K562 (cell line): ENCODE data around the gene CRLF2. TPM values are rescaled to one million over a fixed set of nuclear protein-coding genes. Genes with fewer than 3 reads are reported as not detected.

Experiments
- ATAC-seq: fragments of 200-7000 bp; cut with Tn5 transposase; 3 replicates; pipeline ENCODE4 v1.9.1; 2020; ENCODE audit warnings: moderate library complexity
- BruUV-seq: library from RNA; stranded (reverse); fragments of 400-500 nt; replicated peaks from 2 replicates; lab custom pipeline; 2021; lab: Mats Ljungman, UMichigan
- CTCF ChIA-PET: fragments of 300-600 bp; formaldehyde crosslinking; extraction: SDS; loops from one replicate; lab custom pipeline; 2021; ENCODE audit warnings: low intra/inter-chr PET ratio; lab: Yijun Ruan, JAX
- POLR2A ChIA-PET: fragments of 300-600, 350-650 bp; sonication (Branson Sonifier 250); formaldehyde crosslinking; extraction: SDS; loops from one replicate; lab custom pipeline; 2021; ENCODE audit warnings: antibody characterized with exemption, inconsistent platforms; lab: Yijun Ruan, JAX
- DNase-seq, 4 experiments: peaks; one replicate each; pipeline versions ENCODE4 v3.0.0 to v3.0.0-alpha.2; 2011 to 2018; ENCODE audit warnings: low spot score in 3 of 4, mixed read lengths in 3 of 4; ENCODE audit errors: extremely low read depth in 1 of 4
- FAIRE-seq: peaks from 2 replicates; lab custom pipeline; 2011; peaks lifted over from hg19 to GRCh38; lab: Jason Lieb, UNC
- H2AFZ ChIP-seq: 2 replicates; pipeline ENCODE4 v1.6.0; 2011; ENCODE audit warnings: low read depth, low read length, control low read depth, inconsistent platforms
- H3K27ac ChIP-seq: fragments of 200-600 bp; 3 replicates; pipeline ENCODE4 v1.8.0; 2011; ENCODE audit warnings: low read depth, mild to moderate bottlenecking, control low read depth, inconsistent platforms, low read length, moderate library complexity, mixed read lengths; ENCODE audit errors: extremely low read depth
- H3K27me3 ChIP-seq, 2 experiments: fragments of 300-600 bp in 1 of 2; 2 replicates in 1 of 2; 3 replicates in 1 of 2; pipeline versions ENCODE4 v1.6.0 to v1.8.0; 2011; ENCODE audit warnings: inconsistent platforms in 2 of 2, low read length in 2 of 2, mild to moderate bottlenecking in 1 of 2, mixed read lengths in 1 of 2, moderate library complexity in 1 of 2; ENCODE audit not compliant: control insufficient read depth in 2 of 2, insufficient read depth in 2 of 2
- H3K36me3 ChIP-seq: fragments of 300-600 bp; 3 replicates; pipeline ENCODE4 v1.8.0; 2011; ENCODE audit warnings: mild to moderate bottlenecking, low read length, inconsistent platforms; ENCODE audit not compliant: control insufficient read depth, insufficient read depth
- H3K4me1 ChIP-seq, 2 experiments: fragments of 200-600 bp in 1 of 2; replicated peaks in 1 of 2; 2 replicates in 1 of 2; 3 replicates in 1 of 2; pipeline versions ENCODE4 v1.5.1 to v1.8.0; 2011; ENCODE audit warnings: inconsistent platforms in 2 of 2, low read length in 2 of 2, mild to moderate bottlenecking in 1 of 2, mixed read lengths in 1 of 2, moderate library complexity in 1 of 2; ENCODE audit not compliant: control insufficient read depth in 2 of 2, insufficient read depth in 2 of 2
- H3K4me2 ChIP-seq: 2 replicates; pipeline ENCODE4 v1.6.1; 2011; ENCODE audit warnings: low read length, control low read depth, inconsistent platforms, mixed read lengths; ENCODE audit not compliant: insufficient read depth
- H3K4me3 ChIP-seq: fragments of 200-600 bp; sonication (generic), shearing (Covaris generic); 2 replicates; pipeline ENCODE4 v1.5.1; 2016; ENCODE audit warnings: control low read depth, inconsistent platforms
- H3K79me2 ChIP-seq: fragments of 200-600 bp; 3 replicates; pipeline ENCODE4 v1.8.0; 2011; ENCODE audit warnings: low read length, inconsistent platforms; ENCODE audit not compliant: control insufficient read depth, insufficient read depth
- H3K9ac ChIP-seq, 2 experiments: 2 replicates each; pipeline versions ENCODE4 v1.6.0 to v1.6.1; 2011; ENCODE audit warnings: low read depth in 2 of 2, low read length in 2 of 2, control low read depth in 1 of 2, inconsistent platforms in 1 of 2, mild to moderate bottlenecking in 1 of 2, mixed read lengths in 1 of 2; ENCODE audit not compliant: insufficient read depth in 1 of 2
- H3K9me1 ChIP-seq: one replicate; pipeline ENCODE4 v1.6.0; 2011; ENCODE audit warnings: inconsistent platforms, mild to moderate bottlenecking, low read length, moderate library complexity; ENCODE audit not compliant: control insufficient read depth, insufficient read depth
- H3K9me3 ChIP-seq: replicated peaks from 2 replicates; pipeline ENCODE4 v1.5.1; 2011; ENCODE audit warnings: low read depth, low read length, inconsistent platforms; ENCODE audit not compliant: control insufficient read depth, insufficient read depth
- H4K20me1 ChIP-seq: replicated peaks from 2 replicates; pipeline ENCODE4 v1.6.1; 2011; ENCODE audit warnings: low read length, inconsistent platforms, mixed read lengths; ENCODE audit not compliant: control insufficient read depth, insufficient read depth
- BMI1 ChIP-seq: fragments of 150-350 bp; IDR thresholded peaks from 2 replicates; pipeline ENCODE4 v1.6.1; 2014; ENCODE audit warnings: low read length
- MEF2D ChIP-seq: conservative IDR thresholded peaks from 2 replicates; pipeline ENCODE4 v1.6.1; 2016; ENCODE audit warnings: low read depth, missing genetic modification characterization, missing compliant biosample characterization
- SMARCB1 ChIP-seq: IDR thresholded peaks from 2 replicates; pipeline ENCODE4 v1.6.1; 2011; ENCODE audit warnings: improper control_type of control experiment, low read depth; ENCODE audit not compliant: insufficient read length
- STAT5B ChIP-seq: fragments of 250-450 bp; sonication (Bioruptor Pico); IDR thresholded peaks from 2 replicates; pipeline ENCODE4 v1.8.0; 2021; ENCODE audit warnings: mild to moderate bottlenecking, inconsistent platforms
- TARDBP ChIP-seq: fragments of 450-650 bp; IDR thresholded peaks from 2 replicates; pipeline ENCODE4 v1.6.1; 2016
- TSHZ1 ChIP-seq: fragments of 250-450 bp; sonication (Bioruptor Pico); IDR thresholded peaks from 2 replicates; pipeline ENCODE4 v1.4.0; 2020; ENCODE audit warnings: mild to moderate bottlenecking, moderate library complexity
- ZNF143 ChIP-seq: sonication (generic); formaldehyde crosslinking; IDR thresholded peaks from 2 replicates; pipeline ENCODE4 v1.9.0; 2022; ENCODE audit warnings: mild to moderate bottlenecking, missing genetic modification reagents
- WGBS: fragments of 100-300 bp; shearing (Covaris generic); methylation state at CpG from one replicate; pipeline ENCODE4 v1.1.6; 2016; ENCODE audit warnings: low coverage, mixed read lengths; ENCODE audit not compliant: insufficient coverage; ENCODE audit errors: missing lambda C conversion rate; 5-methylcytosine and 5-hydroxymethylcytosine counted together
- in situ Hi-C: fragments of 300-500 bp; cut with MboI; formaldehyde crosslinking; loops from 4 replicates; pipeline ENCODE4 v1.15.0; 2018; ENCODE audit warnings: inconsistent platforms, mixed read lengths
- intact Hi-C: fragments of 100-400 bp; cut with micrococcal nuclease; formaldehyde crosslinking; loops from 2 replicates; pipeline ENCODE4 v1.14.2; 2022
- polyA plus RNA-seq, 8 experiments: library from polyadenylated mRNA; depleted of rRNA in 4 of 8; stranded (reverse) in 5 of 8; unstranded in 3 of 8; fragments of >200 nt; fragmentation: Nextera tagmentation in 2 of 8; fragmentation: Illumina TruSeq in 1 of 8; extraction: Ambion mirVana in 2 of 8; extraction: Trizol in 1 of 8; gene quantifications; 2 replicates each; pipeline versions ENCODE4 v1.2.1 to v1.2.3, GENCODE V29; 2011 to 2014; ENCODE audit warnings: inconsistent platforms in 1 of 8, missing spikeins in 1 of 8
- total RNA-seq, 7 experiments: library from RNA; depleted of rRNA in 6 of 7; stranded (reverse); fragments of >200 nt in 6 of 7; fragmentation: Illumina TruSeq in 2 of 7; extraction: Trizol in 2 of 7; gene quantifications; 2 replicates each; pipeline versions ENCODE4 v1.2.1 to v1.2.3, GENCODE V29; 2011 to 2021; ENCODE audit warnings: low replicate concordance in 1 of 7
- TF ChIP-seq, protein P1 (sequence below): IDR thresholded peaks from 2 replicates; pipeline ENCODE4 v1.6.1; 2016; ENCODE audit warnings: missing genetic modification characterization, missing compliant biosample characterization

The CRLF2 gene
- total and polyA plus RNA-seq, 9 of the 15 experiments (the other 6 are each of a cell fraction or from before 2014, with no cell fraction given), result not detected

GRCh38 chrX:1150569-1151347 lies 61.7 kb downstream of the CRLF2 start:
- intact Hi-C loops, result no loop called here
- Histone ChIP-seq H3K4me1 (no peaks in the 10 kb centered on the region), H2AFZ (no peak overlapping the region), H3K9ac (no peak overlapping the region), H3K4me2 (no peak overlapping the region), H3K79me2 (no peaks in the 10 kb centered on the region), H3K27me3 (no peaks in the 10 kb centered on the region), H3K4me3 (no peak overlapping the region), H3K9me1 (no peaks in the 10 kb centered on the region), H3K27ac (no peak overlapping the region), H4K20me1 (no peaks in the 10 kb centered on the region), H3K36me3 (no peaks in the 10 kb centered on the region), H3K9me3 (no peaks in the 10 kb centered on the region)
- ChIA-PET CTCF (no interaction called here), POLR2A (no interaction called here)
- 14% methylated on average over 5 of the region's 8 CpGs for WGBS
- ATAC-seq (no peak), FAIRE-seq (no peak), DNase-seq (no peak)
- in situ Hi-C loops, result no loop called here
- BruUV-seq, result no TSS peak
- no peak for TF ChIP-seq TSHZ1 (CRISPR knock-in tag)
- no peak for TF ChIP-seq ZNF143 (CRISPR knock-in tag)
- no peak for TF ChIP-seq SMARCB1
- no peak for TF ChIP-seq MEF2D (tag)
- no peak for TF ChIP-seq BMI1
- TF ChIP-seq, protein P1, sequence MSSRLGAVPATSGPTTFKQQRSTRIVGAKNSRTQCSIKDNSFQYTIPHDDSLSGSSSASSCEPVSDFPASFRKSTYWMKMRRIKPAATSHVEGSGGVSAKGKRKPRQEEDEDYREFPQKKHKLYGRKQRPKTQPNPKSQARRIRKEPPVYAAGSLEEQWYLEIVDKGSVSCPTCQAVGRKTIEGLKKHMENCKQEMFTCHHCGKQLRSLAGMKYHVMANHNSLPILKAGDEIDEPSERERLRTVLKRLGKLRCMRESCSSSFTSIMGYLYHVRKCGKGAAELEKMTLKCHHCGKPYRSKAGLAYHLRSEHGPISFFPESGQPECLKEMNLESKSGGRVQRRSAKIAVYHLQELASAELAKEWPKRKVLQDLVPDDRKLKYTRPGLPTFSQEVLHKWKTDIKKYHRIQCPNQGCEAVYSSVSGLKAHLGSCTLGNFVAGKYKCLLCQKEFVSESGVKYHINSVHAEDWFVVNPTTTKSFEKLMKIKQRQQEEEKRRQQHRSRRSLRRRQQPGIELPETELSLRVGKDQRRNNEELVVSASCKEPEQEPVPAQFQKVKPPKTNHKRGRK (tag), result peak; percentile 23; the same call in 1 of the 2 replicates
- TF ChIP-seq STAT5B (CRISPR knock-in tag), result no peak
- no peak for TF ChIP-seq TARDBP
